Kasumi-1 (cell line): ENCODE results near the gene NUP62.
A peak's percentile ranks its signal among the peaks of the same experiment; 100 is the strongest.
"Not testable (repeated sequence)": the region's sequence is repeated elsewhere in the genome, so short reads cannot be mapped to it uniquely, and the experiment has no call there.

Experiments used
- DNase-seq, 2 experiments: peaks; one replicate each; lab custom pipeline; 2025; lab: John Stamatoyannopoulos, UW

The NUP62 gene

GRCh38 chr19:49951806-49952478 is 22.6 kb upstream of the NUP62 start:
- DNase-seq: no peak

GRCh38 chr19:49950956-49951526 is 21.7 kb upstream of the NUP62 start:
- no peak for DNase-seq

GRCh38 chr19:49950590-49950948 is 21.3 kb upstream of the NUP62 start:
- DNase-seq: no peak

DNA sequence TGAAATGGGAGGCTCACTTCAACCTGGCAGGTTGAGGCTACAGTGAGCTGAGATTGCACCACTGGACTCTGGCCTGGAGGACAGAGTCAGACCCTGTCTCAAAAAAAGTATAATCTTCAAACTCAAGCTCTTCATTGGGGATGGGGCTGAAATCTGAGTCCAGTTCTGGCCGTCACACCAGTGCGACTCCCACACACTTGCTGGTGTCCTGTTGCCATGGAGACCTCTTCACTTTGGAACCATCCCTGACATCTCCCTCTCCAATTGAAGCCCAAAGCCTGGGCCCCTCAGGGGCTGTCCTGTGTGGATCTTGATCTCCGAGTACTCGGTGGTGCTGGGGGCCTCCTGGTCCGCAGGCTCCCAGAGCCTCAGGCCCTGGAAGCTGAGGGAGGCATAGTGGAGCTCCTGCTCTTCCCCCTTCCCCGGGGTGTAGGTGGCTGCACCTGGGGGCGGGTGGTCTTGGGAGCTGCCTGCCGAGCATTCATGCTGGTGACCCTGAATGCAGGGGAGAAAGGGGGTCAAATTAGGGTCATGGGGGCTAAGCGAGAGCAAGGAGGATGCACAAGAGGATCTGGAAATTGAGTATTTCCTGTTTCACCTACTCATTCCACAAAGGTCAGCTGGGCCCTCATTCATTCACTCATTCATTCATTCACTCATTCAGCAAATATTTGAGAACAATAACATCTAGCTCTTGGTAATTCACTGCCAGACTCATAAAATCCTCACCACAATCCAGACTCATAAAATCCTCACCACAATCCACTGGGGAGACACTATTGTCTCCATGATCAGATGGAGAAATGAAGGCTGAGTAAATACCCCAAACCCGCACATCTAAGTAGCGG is 20.7 kb upstream of the NUP62 start:
- no peak for DNase-seq

- DNase-seq: no peak
Observed at GRCh38 chr19:49946415-49946814, 17.1 kb upstream of the NUP62 start.

GRCh38 chr19:49944567-49944966 is 15.3 kb upstream of the NUP62 start:
- not testable (repeated sequence) for DNase-seq

- DNase-seq: no peak
Observed at GRCh38 chr19:49940482-49940791, 11.1 kb upstream of the NUP62 start.

DNA sequence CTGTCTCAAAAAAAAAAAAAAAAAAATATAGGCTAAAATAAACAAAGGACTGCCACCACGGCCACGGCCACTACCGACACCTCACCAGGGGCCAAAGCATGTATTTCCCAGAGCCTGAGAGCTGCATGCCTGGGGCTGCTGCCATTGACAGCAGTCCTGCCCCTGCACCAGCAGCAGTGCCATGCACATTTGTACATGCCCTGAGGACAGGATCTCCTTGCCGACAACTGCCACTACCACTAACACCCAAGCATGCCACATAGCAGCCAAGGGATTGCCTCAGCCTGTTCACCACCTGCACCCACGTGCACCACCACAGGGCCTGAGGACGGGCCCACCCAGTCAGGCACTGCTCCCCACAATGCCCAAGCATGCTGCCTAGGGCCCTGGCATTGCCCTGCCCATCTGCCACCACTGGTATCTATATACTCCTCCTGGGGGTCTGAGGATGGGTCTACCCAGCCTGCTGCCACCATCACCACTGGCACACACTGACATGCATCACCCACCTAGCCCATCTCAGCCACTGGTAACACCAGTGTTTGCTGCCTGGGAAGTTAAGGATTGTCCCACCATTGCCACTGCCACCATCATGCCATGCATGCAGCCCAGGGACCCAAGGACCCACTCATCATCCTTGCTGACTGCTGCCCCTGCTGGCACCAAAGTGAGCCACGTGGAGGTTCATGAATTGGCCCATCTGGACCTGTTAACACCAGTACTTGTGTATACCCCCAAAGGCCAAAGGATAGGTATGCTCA is 10.6 kb upstream of the NUP62 start:
- DNase-seq: no peak

GRCh38 chr19:49938662-49939061 is 9.4 kb upstream of the NUP62 start:
- DNase-seq: no peak

GRCh38 chr19:49937750-49938381 is 8.6 kb upstream of the NUP62 start:
- DNase-seq: peak; percentile 68 to 71

- DNase-seq: no peak
Observed at GRCh38 chr19:49936549-49936948, 7.2 kb upstream of the NUP62 start.

DNA sequence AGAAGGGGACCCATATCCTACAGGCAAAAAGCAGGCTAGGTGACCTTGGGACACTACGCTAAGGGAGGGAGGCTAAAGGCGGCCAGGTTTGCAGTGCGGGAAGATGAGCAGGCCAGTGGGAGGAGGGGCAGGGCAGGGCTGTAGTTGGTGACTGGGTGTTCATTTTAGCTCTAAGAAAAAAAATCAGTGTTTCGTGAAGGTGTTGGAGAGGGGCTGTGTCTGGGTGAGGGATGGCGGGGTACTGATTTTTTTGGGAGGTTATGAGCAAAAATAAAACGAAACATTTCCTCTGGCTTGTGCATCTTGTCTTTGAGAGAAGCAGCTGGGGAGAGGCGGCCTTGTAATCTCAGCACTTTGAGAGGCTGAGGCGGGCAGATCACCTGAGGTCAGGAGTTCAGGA is 4.3 kb upstream of the NUP62 start:
- no peak for DNase-seq

- no peak for DNase-seq
Observed at GRCh38 chr19:49932731-49933131, 3.4 kb upstream of the NUP62 start.

DNA sequence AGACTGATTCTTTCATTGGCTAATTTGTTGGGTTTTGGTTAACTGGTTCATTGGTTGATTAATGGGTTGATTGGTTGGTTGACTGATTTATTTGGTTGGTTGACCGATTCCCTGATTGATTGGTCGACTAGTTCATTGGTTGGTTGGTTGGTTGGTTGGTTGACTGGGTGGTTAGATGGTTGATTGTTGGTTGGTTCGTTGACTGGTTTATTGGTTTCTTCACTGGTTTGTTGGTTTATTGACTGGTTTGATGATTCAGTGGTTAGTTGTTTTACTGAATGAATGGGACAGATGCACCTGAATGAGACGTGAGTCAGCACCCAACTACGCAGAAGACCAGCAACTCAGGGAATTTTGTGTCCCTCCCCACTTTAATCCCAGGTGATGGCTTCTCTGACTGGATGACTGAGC is 2.7 kb upstream of the NUP62 start:
- no peak for DNase-seq

- no peak for DNase-seq
Observed at GRCh38 chr19:49931293-49932040, 2.2 kb upstream of the NUP62 start.

DNA sequence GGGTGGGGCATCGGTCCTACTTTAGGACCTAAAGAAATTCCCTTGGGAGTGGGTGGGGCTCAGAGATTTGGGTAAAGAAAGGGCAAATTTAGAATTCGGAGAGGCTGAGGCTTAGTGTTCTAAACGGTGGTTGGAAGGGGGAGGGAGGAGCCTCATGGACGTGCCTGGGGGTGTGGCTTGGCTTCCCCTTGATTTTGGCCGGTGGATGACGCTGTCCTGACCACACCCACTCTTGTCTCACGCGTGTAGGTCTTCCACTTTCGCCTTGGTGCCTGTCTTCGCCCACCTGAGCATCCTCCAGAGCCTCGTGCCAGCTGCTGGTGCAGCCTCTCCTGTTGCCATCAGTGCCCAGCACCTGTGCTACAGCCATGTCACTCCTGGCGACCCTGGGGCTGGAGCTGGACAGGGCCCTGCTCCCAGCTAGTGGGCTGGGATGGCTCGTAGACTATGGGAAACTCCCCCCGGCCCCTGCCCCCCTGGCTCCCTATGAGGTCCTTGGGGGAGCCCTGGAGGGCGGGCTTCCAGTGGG is 1.2 kb upstream of the NUP62 start:
- DNase-seq: no peak

- DNase-seq: peak; percentile 93 to 97
Observed at GRCh38 chr19:49929611-49930482, 543 bp upstream of the NUP62 start.

DNA sequence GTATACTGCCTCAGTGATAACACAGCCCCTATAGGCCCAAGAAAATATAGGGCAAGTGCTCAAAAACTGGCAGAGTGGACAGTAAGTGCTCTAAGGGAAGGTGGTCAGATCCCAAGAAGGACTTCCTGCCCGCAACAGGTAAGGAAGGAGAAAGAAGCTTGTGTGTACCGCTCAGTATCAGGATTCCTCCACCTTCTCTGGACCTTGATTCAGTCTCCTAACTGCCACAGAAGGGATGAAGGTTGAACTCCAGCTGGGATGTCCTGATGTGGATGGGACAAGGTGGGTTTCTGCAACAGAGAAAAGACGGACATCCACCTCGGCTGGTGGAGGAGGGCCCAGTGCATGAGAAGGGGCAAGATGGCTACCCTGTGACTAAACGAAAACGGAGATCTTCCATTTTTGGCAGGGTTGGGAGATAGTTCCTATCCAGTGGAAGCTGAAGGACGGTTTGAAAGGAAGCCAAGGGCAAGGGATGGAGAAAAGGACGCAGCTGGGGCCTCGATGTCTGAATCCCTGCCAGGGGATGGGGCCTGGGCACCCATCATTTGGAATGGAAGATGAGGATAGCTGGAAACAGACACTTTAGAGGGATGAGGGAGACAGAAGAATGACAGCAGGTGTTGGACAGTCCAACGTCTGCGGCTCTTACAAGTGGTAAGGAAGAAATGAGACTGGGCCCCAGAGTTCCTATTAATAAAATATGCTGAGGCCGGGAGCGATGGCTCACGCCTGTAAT is 1.6 kb downstream of the NUP62 start:
- no peak for DNase-seq

DNA sequence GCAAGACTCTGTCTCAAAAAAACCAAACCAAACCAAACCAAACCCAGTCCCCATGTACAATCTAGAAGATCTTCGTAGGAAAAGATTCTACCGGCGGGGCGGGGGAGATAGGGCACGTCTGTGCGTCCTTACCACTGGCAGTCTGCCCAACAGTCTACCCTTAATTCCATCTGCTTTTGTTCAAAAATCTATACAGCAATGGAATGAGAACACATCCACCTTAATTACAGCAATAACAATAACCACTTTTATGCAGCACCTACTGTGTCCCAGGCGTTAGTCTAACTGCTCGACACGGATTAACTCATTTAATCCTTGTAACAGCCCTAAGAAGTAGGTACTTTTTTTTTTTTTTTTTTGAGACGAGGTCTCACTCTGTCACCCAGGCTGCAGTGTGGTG is 2.8 kb downstream of the NUP62 start:
- no peak for DNase-seq

DNA sequence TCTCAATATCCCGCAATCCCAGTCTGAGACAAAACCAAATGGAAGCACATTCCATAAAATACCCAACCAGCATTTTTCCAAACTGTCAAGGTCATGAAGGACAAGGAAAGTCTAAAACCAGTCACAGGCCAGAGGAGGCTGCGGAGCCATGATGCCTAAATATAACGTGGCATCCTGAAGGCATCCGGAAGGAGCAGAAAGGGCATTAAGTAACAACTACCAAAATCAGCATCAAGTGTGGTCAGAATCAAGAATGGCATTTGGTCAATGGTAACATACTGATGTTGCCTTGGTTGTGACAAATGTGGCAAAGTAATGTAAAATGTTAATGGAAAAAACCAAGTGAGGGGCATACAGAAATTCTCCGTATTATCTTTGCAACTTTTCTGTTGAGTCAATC is 3.8 kb downstream of the NUP62 start:
- DNase-seq: no peak
